K562 (cell line): ENCODE measurements around the gene NRXN3. TPM values are rescaled to one million over a fixed set of nuclear protein-coding genes. Genes with fewer than 3 reads are reported as not detected.

ENCODE experiments used
- ATAC-seq: fragments of 200-7000 bp; cut with Tn5 transposase; 3 replicates; pipeline ENCODE4 v1.9.1; 2020; ENCODE audit warnings: moderate library complexity
- BruUV-seq: library from RNA; stranded (reverse); fragments of 400-500 nt; replicated peaks from 2 replicates; lab custom pipeline; 2021; lab: Mats Ljungman, UMichigan
- CTCF ChIA-PET: fragments of 300-600 bp; formaldehyde crosslinking; extraction: SDS; loops from one replicate; lab custom pipeline; 2021; ENCODE audit warnings: low intra/inter-chr PET ratio; lab: Yijun Ruan, JAX
- POLR2A ChIA-PET: fragments of 300-600, 350-650 bp; sonication (Branson Sonifier 250); formaldehyde crosslinking; extraction: SDS; loops from one replicate; lab custom pipeline; 2021; ENCODE audit warnings: antibody characterized with exemption, inconsistent platforms; lab: Yijun Ruan, JAX
- DNase-seq, 4 experiments: peaks; one replicate each; pipeline versions ENCODE4 v3.0.0 to v3.0.0-alpha.2; 2011 to 2018; ENCODE audit warnings: low spot score in 3 of 4, mixed read lengths in 3 of 4; ENCODE audit errors: extremely low read depth in 1 of 4
- FAIRE-seq: peaks from 2 replicates; lab custom pipeline; 2011; peaks lifted over from hg19 to GRCh38; lab: Jason Lieb, UNC
- H2AFZ ChIP-seq: 2 replicates; pipeline ENCODE4 v1.6.0; 2011; ENCODE audit warnings: low read depth, low read length, control low read depth, inconsistent platforms
- H3K27ac ChIP-seq: fragments of 200-600 bp; 3 replicates; pipeline ENCODE4 v1.8.0; 2011; ENCODE audit warnings: low read depth, mild to moderate bottlenecking, control low read depth, inconsistent platforms, low read length, moderate library complexity, mixed read lengths; ENCODE audit errors: extremely low read depth
- H3K27me3 ChIP-seq, 2 experiments: fragments of 300-600 bp in 1 of 2; 2 replicates in 1 of 2; 3 replicates in 1 of 2; pipeline versions ENCODE4 v1.6.0 to v1.8.0; 2011; ENCODE audit warnings: inconsistent platforms in 2 of 2, low read length in 2 of 2, mild to moderate bottlenecking in 1 of 2, mixed read lengths in 1 of 2, moderate library complexity in 1 of 2; ENCODE audit not compliant: control insufficient read depth in 2 of 2, insufficient read depth in 2 of 2
- H3K36me3 ChIP-seq: fragments of 300-600 bp; 3 replicates; pipeline ENCODE4 v1.8.0; 2011; ENCODE audit warnings: mild to moderate bottlenecking, low read length, inconsistent platforms; ENCODE audit not compliant: control insufficient read depth, insufficient read depth
- H3K4me1 ChIP-seq, 2 experiments: fragments of 200-600 bp in 1 of 2; replicated peaks in 1 of 2; 2 replicates in 1 of 2; 3 replicates in 1 of 2; pipeline versions ENCODE4 v1.5.1 to v1.8.0; 2011; ENCODE audit warnings: inconsistent platforms in 2 of 2, low read length in 2 of 2, mild to moderate bottlenecking in 1 of 2, mixed read lengths in 1 of 2, moderate library complexity in 1 of 2; ENCODE audit not compliant: control insufficient read depth in 2 of 2, insufficient read depth in 2 of 2
- H3K4me2 ChIP-seq: 2 replicates; pipeline ENCODE4 v1.6.1; 2011; ENCODE audit warnings: low read length, control low read depth, inconsistent platforms, mixed read lengths; ENCODE audit not compliant: insufficient read depth
- H3K4me3 ChIP-seq: fragments of 200-600 bp; sonication (generic), shearing (Covaris generic); 2 replicates; pipeline ENCODE4 v1.5.1; 2016; ENCODE audit warnings: control low read depth, inconsistent platforms
- H3K79me2 ChIP-seq: fragments of 200-600 bp; 3 replicates; pipeline ENCODE4 v1.8.0; 2011; ENCODE audit warnings: low read length, inconsistent platforms; ENCODE audit not compliant: control insufficient read depth, insufficient read depth
- H3K9ac ChIP-seq, 2 experiments: 2 replicates each; pipeline versions ENCODE4 v1.6.0 to v1.6.1; 2011; ENCODE audit warnings: low read depth in 2 of 2, low read length in 2 of 2, control low read depth in 1 of 2, inconsistent platforms in 1 of 2, mild to moderate bottlenecking in 1 of 2, mixed read lengths in 1 of 2; ENCODE audit not compliant: insufficient read depth in 1 of 2
- H3K9me1 ChIP-seq: one replicate; pipeline ENCODE4 v1.6.0; 2011; ENCODE audit warnings: inconsistent platforms, mild to moderate bottlenecking, low read length, moderate library complexity; ENCODE audit not compliant: control insufficient read depth, insufficient read depth
- H3K9me3 ChIP-seq: replicated peaks from 2 replicates; pipeline ENCODE4 v1.5.1; 2011; ENCODE audit warnings: low read depth, low read length, inconsistent platforms; ENCODE audit not compliant: control insufficient read depth, insufficient read depth
- H4K20me1 ChIP-seq: replicated peaks from 2 replicates; pipeline ENCODE4 v1.6.1; 2011; ENCODE audit warnings: low read length, inconsistent platforms, mixed read lengths; ENCODE audit not compliant: control insufficient read depth, insufficient read depth
- BMI1 ChIP-seq: fragments of 150-350 bp; IDR thresholded peaks from 2 replicates; pipeline ENCODE4 v1.6.1; 2014; ENCODE audit warnings: low read length
- FOSL1 ChIP-seq: fragments of 200-800 bp; sonication (Bioruptor generic); conservative IDR thresholded peaks from 2 replicates; pipeline ENCODE4 v1.6.1; 2016; ENCODE audit warnings: missing genetic modification characterization, missing compliant biosample characterization
- L3MBTL2 ChIP-seq: fragments of 450-650 bp; IDR thresholded peaks from 2 replicates; pipeline ENCODE4 v1.6.1; 2016; ENCODE audit warnings: mild to moderate bottlenecking, moderate library complexity
- MTA2 ChIP-seq: fragments of 450-650 bp; IDR thresholded peaks from 2 replicates; pipeline ENCODE4 v1.6.1; 2016; ENCODE audit warnings: low read depth
- NELFE ChIP-seq: IDR thresholded peaks from 2 replicates; pipeline ENCODE4 v1.6.1; 2011; ENCODE audit warnings: mild to moderate bottlenecking; ENCODE audit not compliant: insufficient read depth, insufficient read length
- PHTF2 ChIP-seq: fragments of 250-450 bp; sonication (Bioruptor Pico); IDR thresholded peaks from 2 replicates; pipeline ENCODE4 v1.5.0; 2021; ENCODE audit warnings: mild to moderate bottlenecking
- RHOXF2B ChIP-seq: fragments of 250-450 bp; sonication (Bioruptor Pico); conservative IDR thresholded peaks from 2 replicates; pipeline ENCODE4 v1.5.1; 2021
- WGBS: fragments of 100-300 bp; shearing (Covaris generic); methylation state at CpG from one replicate; pipeline ENCODE4 v1.1.6; 2016; ENCODE audit warnings: low coverage, mixed read lengths; ENCODE audit not compliant: insufficient coverage; ENCODE audit errors: missing lambda C conversion rate; 5-methylcytosine and 5-hydroxymethylcytosine counted together
- in situ Hi-C: fragments of 300-500 bp; cut with MboI; formaldehyde crosslinking; loops from 4 replicates; pipeline ENCODE4 v1.15.0; 2018; ENCODE audit warnings: inconsistent platforms, mixed read lengths
- intact Hi-C: fragments of 100-400 bp; cut with micrococcal nuclease; formaldehyde crosslinking; loops from 2 replicates; pipeline ENCODE4 v1.14.2; 2022
- polyA plus RNA-seq, 8 experiments: library from polyadenylated mRNA; depleted of rRNA in 4 of 8; stranded (reverse) in 5 of 8; unstranded in 3 of 8; fragments of >200 nt; fragmentation: Nextera tagmentation in 2 of 8; fragmentation: Illumina TruSeq in 1 of 8; extraction: Ambion mirVana in 2 of 8; extraction: Trizol in 1 of 8; gene quantifications; 2 replicates each; pipeline versions ENCODE4 v1.2.1 to v1.2.3, GENCODE V29; 2011 to 2014; ENCODE audit warnings: inconsistent platforms in 1 of 8, missing spikeins in 1 of 8
- total RNA-seq, 7 experiments: library from RNA; depleted of rRNA in 6 of 7; stranded (reverse); fragments of >200 nt in 6 of 7; fragmentation: Illumina TruSeq in 2 of 7; extraction: Trizol in 2 of 7; gene quantifications; 2 replicates each; pipeline versions ENCODE4 v1.2.1 to v1.2.3, GENCODE V29; 2011 to 2021; ENCODE audit warnings: low replicate concordance in 1 of 7
- TF ChIP-seq, protein P1 (sequence below): fragments of 250-450 bp; sonication (Bioruptor Pico); IDR thresholded peaks from 2 replicates; pipeline ENCODE4 v1.4.0; 2020; ENCODE audit warnings: borderline replicate concordance
- TF ChIP-seq, protein P2 (sequence below): sonication (generic); formaldehyde crosslinking; IDR thresholded peaks from 2 replicates; pipeline ENCODE4 v1.8.0; 2022; ENCODE audit warnings: mild to moderate bottlenecking, missing genetic modification reagents
- TF ChIP-seq, protein P3 (sequence below): fragments of 450-650 bp; formaldehyde crosslinking; IDR thresholded peaks from 2 replicates; pipeline ENCODE4 v1.4.0; 2020; ENCODE audit warnings: mild to moderate bottlenecking
- TF ChIP-seq, protein P4 (sequence below): fragments of 450-650 bp; formaldehyde crosslinking; IDR thresholded peaks from 2 replicates; pipeline ENCODE4 v1.4.0; 2020; ENCODE audit warnings: mild to moderate bottlenecking, mixed read lengths
- TF ChIP-seq, protein P5 (sequence below): fragments of 150-350 bp; conservative IDR thresholded peaks from 2 replicates; pipeline ENCODE4 v1.6.1; 2014; ENCODE audit warnings: low read length
- TF ChIP-seq, protein P6 (sequence below): fragments of 450-650 bp; IDR thresholded peaks from 2 replicates; pipeline ENCODE4 v1.6.1; 2016; ENCODE audit warnings: borderline replicate concordance

NRXN3 gene
- total and polyA plus RNA-seq, 9 of the 15 experiments (the other 6 are each of a cell fraction or from before 2014, with no cell fraction given), result 0.09 TPM; not detected in 8

DNA sequence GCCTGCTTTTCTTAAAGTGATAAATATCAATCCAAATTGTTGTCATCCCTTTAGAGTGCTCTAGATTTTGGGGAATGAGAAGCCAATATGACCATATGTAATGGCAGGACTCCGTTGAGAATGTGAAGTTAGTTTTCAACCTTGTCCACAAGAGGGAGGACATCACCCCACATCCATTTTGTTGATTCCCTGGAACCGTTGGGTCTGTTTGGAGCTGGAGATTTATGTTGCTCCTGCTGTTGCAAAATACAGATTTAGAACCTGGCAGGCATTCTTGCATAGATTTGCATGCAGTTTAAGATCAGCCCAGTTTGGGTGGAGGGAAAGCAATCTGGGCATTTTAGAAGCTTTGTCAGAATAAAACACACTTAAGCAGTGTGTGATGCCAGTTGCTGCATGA lies 620.1 kb downstream of the NRXN3 start:
- H3K36me3 ChIP-seq, result no peaks in the 10 kb centered on the region
- WGBS, result 0% methylated on average over 2 of the region's 2 CpGs
- in situ Hi-C loops, result no loop called here
- no peak overlapping the region for H3K4me3 ChIP-seq
- no peak for DNase-seq
- POLR2A ChIA-PET, result no interaction called here
- H3K27ac ChIP-seq, result no peak overlapping the region
- H2AFZ ChIP-seq, result no peak overlapping the region
- no peaks in the 10 kb centered on the region for H3K9me1 ChIP-seq
- H3K4me2 ChIP-seq, result no peak overlapping the region
- ATAC-seq, result no peak
- BruUV-seq, result no TSS peak
- no peaks in the 10 kb centered on the region for H4K20me1 ChIP-seq
- no peaks in the 10 kb centered on the region for H3K9me3 ChIP-seq
- CTCF ChIA-PET, result interaction anchor here (0.7 kb wide), 1 partner anchor 46 kb away, joined by 3 read pairs; no protein-coding TSS in a partner anchor
- H3K4me1 ChIP-seq, result no peaks in the 10 kb centered on the region
- no peak for FAIRE-seq
- intact Hi-C loops, result no loop called here
- H3K27me3 ChIP-seq, result no peaks in the 10 kb centered on the region
- H3K79me2 ChIP-seq, result no peaks in the 10 kb centered on the region
- H3K9ac ChIP-seq, result no peak overlapping the region
- TF ChIP-seq, protein P1, sequence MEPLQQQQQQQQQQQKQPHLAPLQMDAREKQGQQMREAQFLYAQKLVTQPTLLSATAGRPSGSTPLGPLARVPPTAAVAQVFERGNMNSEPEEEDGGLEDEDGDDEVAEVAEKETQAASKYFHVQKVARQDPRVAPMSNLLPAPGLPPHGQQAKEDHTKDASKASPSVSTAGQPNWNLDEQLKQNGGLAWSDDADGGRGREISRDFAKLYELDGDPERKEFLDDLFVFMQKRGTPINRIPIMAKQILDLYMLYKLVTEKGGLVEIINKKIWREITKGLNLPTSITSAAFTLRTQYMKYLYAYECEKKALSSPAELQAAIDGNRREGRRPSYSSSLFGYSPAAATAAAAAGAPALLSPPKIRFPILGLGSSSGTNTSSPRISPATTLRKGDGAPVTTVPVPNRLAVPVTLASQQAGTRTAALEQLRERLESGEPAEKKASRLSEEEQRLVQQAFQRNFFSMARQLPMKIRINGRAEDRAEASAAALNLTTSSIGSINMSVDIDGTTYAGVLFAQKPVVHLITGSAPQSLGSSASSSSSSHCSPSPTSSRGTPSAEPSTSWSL (CRISPR knock-in tag), result no peak
- TF ChIP-seq, protein P2, sequence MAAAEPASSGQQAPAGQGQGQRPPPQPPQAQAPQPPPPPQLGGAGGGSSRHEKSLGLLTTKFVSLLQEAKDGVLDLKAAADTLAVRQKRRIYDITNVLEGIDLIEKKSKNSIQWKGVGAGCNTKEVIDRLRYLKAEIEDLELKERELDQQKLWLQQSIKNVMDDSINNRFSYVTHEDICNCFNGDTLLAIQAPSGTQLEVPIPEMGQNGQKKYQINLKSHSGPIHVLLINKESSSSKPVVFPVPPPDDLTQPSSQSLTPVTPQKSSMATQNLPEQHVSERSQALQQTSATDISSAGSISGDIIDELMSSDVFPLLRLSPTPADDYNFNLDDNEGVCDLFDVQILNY, result no peak
- TF ChIP-seq, protein P3, sequence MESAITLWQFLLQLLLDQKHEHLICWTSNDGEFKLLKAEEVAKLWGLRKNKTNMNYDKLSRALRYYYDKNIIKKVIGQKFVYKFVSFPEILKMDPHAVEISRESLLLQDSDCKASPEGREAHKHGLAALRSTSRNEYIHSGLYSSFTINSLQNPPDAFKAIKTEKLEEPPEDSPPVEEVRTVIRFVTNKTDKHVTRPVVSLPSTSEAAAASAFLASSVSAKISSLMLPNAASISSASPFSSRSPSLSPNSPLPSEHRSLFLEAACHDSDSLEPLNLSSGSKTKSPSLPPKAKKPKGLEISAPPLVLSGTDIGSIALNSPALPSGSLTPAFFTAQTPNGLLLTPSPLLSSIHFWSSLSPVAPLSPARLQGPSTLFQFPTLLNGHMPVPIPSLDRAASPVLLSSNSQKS (CRISPR knock-in tag), result no peak
- TF ChIP-seq RHOXF2B (CRISPR knock-in tag), result no peak
- no peak for TF ChIP-seq PHTF2
- TF ChIP-seq L3MBTL2, result no peak
- TF ChIP-seq FOSL1 (tag), result no peak
- TF ChIP-seq NELFE, result no peak
- no peak for TF ChIP-seq MTA2
- TF ChIP-seq, protein P4, sequence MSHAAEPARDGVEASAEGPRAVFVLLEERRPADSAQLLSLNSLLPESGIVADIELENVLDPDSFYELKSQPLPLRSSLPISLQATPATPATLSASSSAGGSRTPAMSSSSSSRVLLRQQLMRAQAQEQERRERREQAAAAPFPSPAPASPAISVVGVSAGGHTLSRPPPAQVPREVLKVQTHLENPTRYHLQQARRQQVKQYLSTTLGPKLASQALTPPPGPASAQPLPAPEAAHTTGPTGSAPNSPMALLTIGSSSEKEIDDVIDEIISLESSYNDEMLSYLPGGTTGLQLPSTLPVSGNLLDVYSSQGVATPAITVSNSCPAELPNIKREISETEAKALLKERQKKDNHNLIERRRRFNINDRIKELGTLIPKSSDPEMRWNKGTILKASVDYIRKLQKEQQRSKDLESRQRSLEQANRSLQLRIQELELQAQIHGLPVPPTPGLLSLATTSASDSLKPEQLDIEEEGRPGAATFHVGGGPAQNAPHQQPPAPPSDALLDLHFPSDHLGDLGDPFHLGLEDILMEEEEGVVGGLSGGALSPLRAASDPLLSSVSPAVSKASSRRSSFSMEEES (CRISPR knock-in tag), result no peak
- TF ChIP-seq, protein P5, sequence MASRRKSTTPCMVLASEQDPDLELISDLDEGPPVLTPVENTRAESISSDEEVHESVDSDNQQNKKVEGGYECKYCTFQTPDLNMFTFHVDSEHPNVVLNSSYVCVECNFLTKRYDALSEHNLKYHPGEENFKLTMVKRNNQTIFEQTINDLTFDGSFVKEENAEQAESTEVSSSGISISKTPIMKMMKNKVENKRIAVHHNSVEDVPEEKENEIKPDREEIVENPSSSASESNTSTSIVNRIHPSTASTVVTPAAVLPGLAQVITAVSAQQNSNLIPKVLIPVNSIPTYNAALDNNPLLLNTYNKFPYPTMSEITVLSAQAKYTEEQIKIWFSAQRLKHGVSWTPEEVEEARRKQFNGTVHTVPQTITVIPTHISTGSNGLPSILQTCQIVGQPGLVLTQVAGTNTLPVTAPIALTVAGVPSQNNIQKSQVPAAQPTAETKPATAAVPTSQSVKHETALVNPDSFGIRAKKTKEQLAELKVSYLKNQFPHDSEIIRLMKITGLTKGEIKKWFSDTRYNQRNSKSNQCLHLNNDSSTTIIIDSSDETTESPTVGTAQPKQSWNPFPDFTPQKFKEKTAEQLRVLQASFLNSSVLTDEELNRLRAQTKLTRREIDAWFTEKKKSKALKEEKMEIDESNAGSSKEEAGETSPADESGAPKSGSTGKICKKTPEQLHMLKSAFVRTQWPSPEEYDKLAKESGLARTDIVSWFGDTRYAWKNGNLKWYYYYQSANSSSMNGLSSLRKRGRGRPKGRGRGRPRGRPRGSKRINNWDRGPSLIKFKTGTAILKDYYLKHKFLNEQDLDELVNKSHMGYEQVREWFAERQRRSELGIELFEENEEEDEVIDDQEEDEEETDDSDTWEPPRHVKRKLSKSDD, result no peak
- TF ChIP-seq, protein P6, sequence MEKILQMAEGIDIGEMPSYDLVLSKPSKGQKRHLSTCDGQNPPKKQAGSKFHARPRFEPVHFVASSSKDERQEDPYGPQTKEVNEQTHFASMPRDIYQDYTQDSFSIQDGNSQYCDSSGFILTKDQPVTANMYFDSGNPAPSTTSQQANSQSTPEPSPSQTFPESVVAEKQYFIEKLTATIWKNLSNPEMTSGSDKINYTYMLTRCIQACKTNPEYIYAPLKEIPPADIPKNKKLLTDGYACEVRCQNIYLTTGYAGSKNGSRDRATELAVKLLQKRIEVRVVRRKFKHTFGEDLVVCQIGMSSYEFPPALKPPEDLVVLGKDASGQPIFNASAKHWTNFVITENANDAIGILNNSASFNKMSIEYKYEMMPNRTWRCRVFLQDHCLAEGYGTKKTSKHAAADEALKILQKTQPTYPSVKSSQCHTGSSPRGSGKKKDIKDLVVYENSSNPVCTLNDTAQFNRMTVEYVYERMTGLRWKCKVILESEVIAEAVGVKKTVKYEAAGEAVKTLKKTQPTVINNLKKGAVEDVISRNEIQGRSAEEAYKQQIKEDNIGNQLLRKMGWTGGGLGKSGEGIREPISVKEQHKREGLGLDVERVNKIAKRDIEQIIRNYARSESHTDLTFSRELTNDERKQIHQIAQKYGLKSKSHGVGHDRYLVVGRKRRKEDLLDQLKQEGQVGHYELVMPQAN, result no peak
- TF ChIP-seq BMI1, result no peak
